ENCODE results near the gene NTRK3. TPM values are rescaled to one million over a fixed set of nuclear protein-coding genes. Genes with fewer than 3 reads are reported as not detected.

The NTRK3 gene
- total and polyA plus RNA-seq, 10 donors, result 0.33 to 6.6 (median 2.1) TPM

- H3K4me3 ChIP-seq, result no peak overlapping the region
- no peaks in the 10 kb centered on the region for H3K27me3 ChIP-seq (replicated peaks in 1 of 7)
- peaks cover 0 to 4% (median 0%) of the 10 kb centered on the region in 8 donors for H3K9me3 ChIP-seq
- no peak for TF ChIP-seq CTCF (IDR thresholded peaks at IDR 0.05 in 8 of 11, conservative IDR thresholded peaks at IDR 0.05 in 3 of 11)
- no peak for TF ChIP-seq POLR2A (IDR thresholded peaks at IDR 0.05)
- TF ChIP-seq POLR2AphosphoS5 (IDR thresholded peaks at IDR 0.05), result no peak
- H3K36me3 ChIP-seq, result no peaks in the 10 kb centered on the region
- intact Hi-C loops (cut with DNase I; ENCODE audit: low total_unique reads), result no loop called here
- WGBS, 5 donors, result 72 to 87% (median 79%) methylated on average over 3 of the region's 3 CpGs
- no peak for DNase-seq
- no peaks in the 10 kb centered on the region for H3K4me1 ChIP-seq
- no peak overlapping the region for H3K27ac ChIP-seq
These were observed 280.0 kb downstream of the NTRK3 start for GRCh38 chr15:87976552-87976951.

- no peak for DNase-seq
- Histone ChIP-seq H3K9me3 (peaks cover 0 to 4% (median 0%) of the 10 kb centered on the region in 8 donors), H3K36me3 (no peaks in the 10 kb centered on the region), H3K4me1 (no peaks in the 10 kb centered on the region), H3K4me3 (no peak overlapping the region), H3K27ac (no peak overlapping the region), H3K27me3 (replicated peaks in 1 of 7) (no peaks in the 10 kb centered on the region)
- WGBS, 5 donors, result 73 to 77% (median 75%) methylated on average over 13 of the region's 13 CpGs
- TF ChIP-seq CTCF (IDR thresholded peaks at IDR 0.05 in 8 of 11, conservative IDR thresholded peaks at IDR 0.05 in 3 of 11), result no peak
- TF ChIP-seq POLR2A (IDR thresholded peaks at IDR 0.05), result no peak
- TF ChIP-seq POLR2AphosphoS5 (IDR thresholded peaks at IDR 0.05), result no peak
- intact Hi-C loops (cut with DNase I; ENCODE audit: low total_unique reads), result no loop called here
These were observed 282.9 kb downstream of the NTRK3 start for GRCh38 chr15:87973501-87974215.

- DNase-seq, result no peak
- H3K27me3 ChIP-seq (replicated peaks in 1 of 7), result no peaks in the 10 kb centered on the region
- H3K4me1 ChIP-seq, result no peaks in the 10 kb centered on the region
- H3K4me3 ChIP-seq, result no peak overlapping the region
- intact Hi-C loops (cut with DNase I; ENCODE audit: low total_unique reads), result no loop called here
- TF ChIP-seq CTCF (IDR thresholded peaks at IDR 0.05 in 8 of 11, conservative IDR thresholded peaks at IDR 0.05 in 3 of 11) (no peak), POLR2A (IDR thresholded peaks at IDR 0.05) (no peak), POLR2AphosphoS5 (IDR thresholded peaks at IDR 0.05) (no peak)
- no peaks in the 10 kb centered on the region for H3K36me3 ChIP-seq
- H3K9me3 ChIP-seq, result no peaks in the 10 kb centered on the region
- no peak overlapping the region for H3K27ac ChIP-seq
- WGBS, 5 donors, result 47 to 71% (median 67%) methylated on average over 3 of the region's 3 CpGs
These were observed 285.5 kb downstream of the NTRK3 start for GRCh38 chr15:87971076-87971475.

GRCh38 chr15:87967951-87968350 lies 288.6 kb downstream of the NTRK3 start:
- WGBS, 5 donors, result 74 to 90% (median 85%) methylated on average over 2 of the region's 2 CpGs
- intact Hi-C loops (cut with DNase I; ENCODE audit: low total_unique reads), result no loop called here
- H3K36me3 ChIP-seq, result no peaks in the 10 kb centered on the region
- H3K27ac ChIP-seq, result no peak overlapping the region
- DNase-seq, result no peak
- peaks cover 0 to 4% (median 0%) of the 10 kb centered on the region in 6 donors for H3K4me1 ChIP-seq
- no peaks in the 10 kb centered on the region for H3K9me3 ChIP-seq
- TF ChIP-seq POLR2A (IDR thresholded peaks at IDR 0.05), result no peak
- no peak for TF ChIP-seq POLR2AphosphoS5 (IDR thresholded peaks at IDR 0.05)
- no peak for TF ChIP-seq CTCF (IDR thresholded peaks at IDR 0.05 in 8 of 11, conservative IDR thresholded peaks at IDR 0.05 in 3 of 11)
- H3K4me3 ChIP-seq, result no peak overlapping the region
- H3K27me3 ChIP-seq (replicated peaks in 1 of 7), result no peaks in the 10 kb centered on the region
